ENCODE results near the gene MFSD11. TPM values are rescaled to one million over a fixed set of nuclear protein-coding genes. Genes with fewer than 3 reads are reported as not detected.

Gene MFSD11
- total RNA-seq, 4 donors from 2014 or later: 34.1 to 53.3 (median 44.3) TPM

GRCh38 chr17:76714336-76714735 lies 23.6 kb upstream of the MFSD11 start:
- 65 to 76% methylated on average over 5 of the region's 5 CpGs for WGBS, 2 donors
- peaks cover 11 to 31% of the 10 kb centered on the region in 2 donors for H3K4me1 ChIP-seq

GRCh38 chr17:76714822-76715495 lies 23.0 kb upstream of the MFSD11 start:
- Histone ChIP-seq H3K9me3 (no peaks in the 10 kb centered on the region), H3K36me3 (peaks cover 36 to 45% of the 10 kb centered on the region in 2 donors), H3K27me3 (no peaks in the 10 kb centered on the region), H3K4me1 (peaks cover 8 to 31% of the 10 kb centered on the region in 2 donors), H3K4me3 (replicated peaks in 1 of 3) (no peak overlapping the region), H3K27ac (peak overlapping the region; percentile 6 to 47 (median 11))
- 23 to 28% methylated on average over 4 of the region's 4 CpGs for WGBS, 2 donors
- intact Hi-C loops (cut with DNase I): loop anchor here (5.0 to 10.0 kb wide), 3 partner anchors 90 to 193 kb away; no protein-coding TSS in a partner anchor
- no peak for TF ChIP-seq POLR2A (IDR thresholded peaks at IDR 0.05)
- TF ChIP-seq, protein P1, sequence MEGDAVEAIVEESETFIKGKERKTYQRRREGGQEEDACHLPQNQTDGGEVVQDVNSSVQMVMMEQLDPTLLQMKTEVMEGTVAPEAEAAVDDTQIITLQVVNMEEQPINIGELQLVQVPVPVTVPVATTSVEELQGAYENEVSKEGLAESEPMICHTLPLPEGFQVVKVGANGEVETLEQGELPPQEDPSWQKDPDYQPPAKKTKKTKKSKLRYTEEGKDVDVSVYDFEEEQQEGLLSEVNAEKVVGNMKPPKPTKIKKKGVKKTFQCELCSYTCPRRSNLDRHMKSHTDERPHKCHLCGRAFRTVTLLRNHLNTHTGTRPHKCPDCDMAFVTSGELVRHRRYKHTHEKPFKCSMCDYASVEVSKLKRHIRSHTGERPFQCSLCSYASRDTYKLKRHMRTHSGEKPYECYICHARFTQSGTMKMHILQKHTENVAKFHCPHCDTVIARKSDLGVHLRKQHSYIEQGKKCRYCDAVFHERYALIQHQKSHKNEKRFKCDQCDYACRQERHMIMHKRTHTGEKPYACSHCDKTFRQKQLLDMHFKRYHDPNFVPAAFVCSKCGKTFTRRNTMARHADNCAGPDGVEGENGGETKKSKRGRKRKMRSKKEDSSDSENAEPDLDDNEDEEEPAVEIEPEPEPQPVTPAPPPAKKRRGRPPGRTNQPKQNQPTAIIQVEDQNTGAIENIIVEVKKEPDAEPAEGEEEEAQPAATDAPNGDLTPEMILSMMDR (IDR thresholded peaks at IDR 0.05): peak; percentile 71 to 84 (median 78)
- peak; percentile 85 to 90 for DNase-seq

More at GRCh38 chr17:76714336-76714735, 23.6 kb upstream of the MFSD11 start:
- intact Hi-C loops (cut with DNase I): loop anchor here (10.0 kb wide), 2 partner anchors 90 to 160 kb away; no protein-coding TSS in a partner anchor
- peaks cover 30 to 39% of the 10 kb centered on the region in 2 donors for H3K36me3 ChIP-seq
- H3K27me3 ChIP-seq: no peaks in the 10 kb centered on the region
- no peak overlapping the region for H3K4me3 ChIP-seq (replicated peaks in 1 of 3)
- TF ChIP-seq POLR2A (IDR thresholded peaks at IDR 0.05): no peak
- TF ChIP-seq, protein P1 (IDR thresholded peaks at IDR 0.05): no peak
- H3K9me3 ChIP-seq: no peaks in the 10 kb centered on the region
- peak overlapping the region in 2 of 3 donors; percentile 6 to 47 for H3K27ac ChIP-seq
- no peak for DNase-seq

DNA sequence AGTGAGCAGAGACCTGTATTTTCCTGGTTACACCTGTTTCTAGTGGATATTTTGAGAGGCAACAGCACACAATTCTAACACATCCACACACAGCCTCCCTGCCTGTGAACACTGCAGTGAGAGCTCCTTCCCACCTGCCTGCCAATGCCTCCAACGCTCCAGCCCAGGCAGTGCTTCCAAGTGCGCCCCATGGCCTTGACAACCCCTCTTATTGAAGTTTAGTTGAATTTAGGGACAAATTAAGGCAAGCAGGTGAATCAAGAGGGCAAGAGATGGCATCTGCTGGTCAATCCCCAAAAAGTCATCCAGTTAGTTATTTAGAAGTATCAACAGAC lies 22.5 kb upstream of the MFSD11 start:
- WGBS, 2 donors: 83 to 87% methylated on average over 2 of the region's 2 CpGs
- Histone ChIP-seq H3K27me3 (no peaks in the 10 kb centered on the region), H3K36me3 (peaks cover 41 to 50% of the 10 kb centered on the region in 2 donors), H3K4me3 (replicated peaks in 1 of 3) (no peak overlapping the region), H3K9me3 (no peaks in the 10 kb centered on the region), H3K4me1 (peaks cover 8 to 31% of the 10 kb centered on the region in 2 donors), H3K27ac (peak overlapping the region in 1 of 3 donors; percentile 11)
- intact Hi-C loops (cut with DNase I): loop anchor here (5.0 to 10.0 kb wide), 3 partner anchors 91 to 193 kb away; no protein-coding TSS in a partner anchor
- TF ChIP-seq, protein P1 (IDR thresholded peaks at IDR 0.05): no peak
- no peak for TF ChIP-seq POLR2A (IDR thresholded peaks at IDR 0.05)
- DNase-seq: no peak

DNA sequence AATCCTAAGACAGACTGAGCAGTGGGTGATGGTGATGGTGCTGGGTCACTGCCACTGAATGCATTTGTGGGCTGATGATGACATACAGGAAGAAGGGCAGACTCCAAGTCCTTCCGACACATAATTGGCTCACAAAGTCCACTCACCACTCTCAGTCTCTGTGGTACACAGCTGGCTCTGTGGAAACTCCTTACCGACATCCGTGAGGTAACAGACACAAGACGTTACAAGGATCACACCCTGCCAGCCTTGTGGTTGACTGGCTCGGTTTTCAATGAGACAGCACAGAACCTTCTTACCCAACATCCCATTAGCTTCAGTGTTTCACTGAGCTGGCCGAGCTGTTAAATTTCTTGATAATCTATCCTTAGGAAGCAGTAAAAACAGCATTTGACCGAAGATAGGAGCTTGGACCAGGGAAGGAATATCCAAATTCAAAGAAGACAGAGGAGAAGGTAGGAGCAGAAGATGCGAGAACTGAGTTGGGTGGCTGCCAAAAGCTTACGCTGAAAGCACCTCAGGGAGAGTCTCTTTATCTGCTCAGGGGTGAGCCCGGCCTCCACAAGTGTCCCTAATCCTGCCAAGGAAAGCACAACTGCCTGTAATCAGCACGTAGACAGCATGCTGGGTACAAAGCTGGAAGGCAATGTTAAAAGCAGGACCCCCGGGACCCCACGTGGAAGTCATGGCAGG lies 21.6 kb upstream of the MFSD11 start:
- no peak for DNase-seq
- no peaks in the 10 kb centered on the region for H3K9me3 ChIP-seq
- intact Hi-C loops (cut with DNase I): loop anchor here (5.0 to 10.0 kb wide), 3 partner anchors 91 to 194 kb away; no protein-coding TSS in a partner anchor
- H3K36me3 ChIP-seq: peaks cover 49 to 58% of the 10 kb centered on the region in 2 donors
- peaks cover 5 to 28% of the 10 kb centered on the region in 2 donors for H3K4me1 ChIP-seq
- TF ChIP-seq, protein P1 (IDR thresholded peaks at IDR 0.05): no peak
- TF ChIP-seq POLR2A (IDR thresholded peaks at IDR 0.05): no peak
- WGBS, 2 donors: 80 to 81% methylated on average over 13 of the region's 13 CpGs
- H3K27me3 ChIP-seq: no peaks in the 10 kb centered on the region
- H3K27ac ChIP-seq: peak overlapping the region in 1 of 3 donors; percentile 43
- H3K4me3 ChIP-seq (replicated peaks in 1 of 3): no peak overlapping the region

Data from thyroid gland (tissue), 4 donors.